Loucy (cell line): ENCODE measurements around the gene RMND5A.

Source experiments
- EZH2phosphoT487 ChIP-seq: fragments of 200-600 bp; IDR thresholded peaks from 2 replicates; pipeline ENCODE4 v1.6.1; 2018; ENCODE audit warnings: antibody characterized with exemption, mild to moderate bottlenecking, moderate library complexity, borderline replicate concordance
- TF ChIP-seq, protein P1 (sequence below): fragments of 200-600 bp; sonication (generic); conservative IDR thresholded peaks from 2 replicates; pipeline ENCODE4 v1.5.1; 2014; ENCODE audit warnings: mild to moderate bottlenecking, antibody characterized with exemption, low read length

DNA sequence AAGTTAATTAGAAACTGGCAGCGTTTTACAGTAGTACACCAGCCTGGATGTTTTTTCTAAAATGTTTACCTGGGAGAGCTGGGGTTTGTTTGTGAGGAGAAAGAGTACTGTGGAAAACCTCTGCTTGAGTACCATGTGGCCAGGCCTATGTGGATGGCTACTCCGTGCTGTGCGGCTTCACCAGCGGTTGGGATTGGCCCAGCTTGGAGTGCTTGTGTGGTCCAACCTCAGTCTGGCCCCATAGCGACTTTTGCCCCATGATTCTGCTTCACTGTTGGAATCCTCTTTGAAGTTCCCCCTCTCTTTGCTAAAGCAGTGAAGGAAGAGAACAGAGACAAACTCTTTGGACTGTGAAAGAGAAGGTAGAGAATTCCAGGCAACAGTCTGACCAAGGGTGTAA, 54.8 kb downstream of the RMND5A start:
- TF ChIP-seq, protein P1, sequence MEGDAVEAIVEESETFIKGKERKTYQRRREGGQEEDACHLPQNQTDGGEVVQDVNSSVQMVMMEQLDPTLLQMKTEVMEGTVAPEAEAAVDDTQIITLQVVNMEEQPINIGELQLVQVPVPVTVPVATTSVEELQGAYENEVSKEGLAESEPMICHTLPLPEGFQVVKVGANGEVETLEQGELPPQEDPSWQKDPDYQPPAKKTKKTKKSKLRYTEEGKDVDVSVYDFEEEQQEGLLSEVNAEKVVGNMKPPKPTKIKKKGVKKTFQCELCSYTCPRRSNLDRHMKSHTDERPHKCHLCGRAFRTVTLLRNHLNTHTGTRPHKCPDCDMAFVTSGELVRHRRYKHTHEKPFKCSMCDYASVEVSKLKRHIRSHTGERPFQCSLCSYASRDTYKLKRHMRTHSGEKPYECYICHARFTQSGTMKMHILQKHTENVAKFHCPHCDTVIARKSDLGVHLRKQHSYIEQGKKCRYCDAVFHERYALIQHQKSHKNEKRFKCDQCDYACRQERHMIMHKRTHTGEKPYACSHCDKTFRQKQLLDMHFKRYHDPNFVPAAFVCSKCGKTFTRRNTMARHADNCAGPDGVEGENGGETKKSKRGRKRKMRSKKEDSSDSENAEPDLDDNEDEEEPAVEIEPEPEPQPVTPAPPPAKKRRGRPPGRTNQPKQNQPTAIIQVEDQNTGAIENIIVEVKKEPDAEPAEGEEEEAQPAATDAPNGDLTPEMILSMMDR = no peak
- TF ChIP-seq EZH2phosphoT487 = no peak
